HCT116 (cell line): ENCODE data around the gene PDE6B. TPM values are rescaled to one million over a fixed set of nuclear protein-coding genes. Genes with fewer than 3 reads are reported as not detected.
A peak's percentile ranks its signal among the peaks of the same experiment; 100 is the strongest.

ENCODE experiments used
- ATAC-seq: fragments of 200-7000 bp; cut with Tn5 transposase; 2 replicates; pipeline ENCODE4 v1.9.1; 2020; ENCODE audit warnings: mild to moderate bottlenecking, moderate library complexity
- BruUV-seq: library from RNA; stranded (reverse); fragments of 400-500 nt; replicated peaks from 2 replicates; lab custom pipeline; 2021; lab: Mats Ljungman, UMichigan
- CTCF ChIA-PET: fragments of 300-600 bp; sonication (Branson Sonifier 250); formaldehyde crosslinking; loops from one replicate; lab custom pipeline; 2021; ENCODE audit warnings: antibody characterized with exemption; lab: Charles Lee
- POLR2A ChIA-PET: fragments of 300-600, 350-600 bp; sonication (Branson Sonifier 250); formaldehyde crosslinking; loops from one replicate; lab custom pipeline; 2021; ENCODE audit warnings: antibody characterized with exemption; lab: Charles Lee
- RAD21 ChIA-PET, 2 experiments: fragments of 300-600 bp; sonication (Branson Sonifier 250); formaldehyde crosslinking; loops; one replicate each; lab custom pipeline; 2023; ENCODE audit warnings: low total read pairs in 2 of 2; ENCODE audit not compliant: uncharacterized antibody in 2 of 2, unreplicated experiment in 2 of 2, low non-redundant PET in 1 of 2; lab: Charles Lee
- DNase-seq: peaks from one replicate; pipeline ENCODE4 v3.0.0-alpha.2; 2010; ENCODE audit warnings: low read depth, low spot score
- H2AFZ ChIP-seq: fragments of 200-600 bp; shearing (Covaris generic), sonication (generic); 2 replicates; pipeline ENCODE4 v1.6.1; 2017; ENCODE audit warnings: low read depth, mixed run types, mixed read lengths, antibody characterized with exemption, low read length; ENCODE audit not compliant: poor library complexity, severe bottlenecking
- H3K27ac ChIP-seq: 2 replicates; pipeline ENCODE4 v1.5.1; 2012; ENCODE audit warnings: low read depth, low read length
- H3K27me3 ChIP-seq: fragments of 200-600 bp; sonication (generic); 2 replicates; pipeline ENCODE4 v1.6.1; 2016; ENCODE audit warnings: mixed run types, low read length, mixed read lengths; ENCODE audit not compliant: insufficient read depth
- H3K36me3 ChIP-seq, 2 experiments: fragments of 200-500 bp in 1 of 2; fragments of 200-600 bp in 1 of 2; sonication (Bioruptor generic) in 1 of 2; sonication (generic) in 1 of 2; 2 replicates each; pipeline versions ENCODE4 v1.5.1 to v1.6.1; 2014 to 2016; ENCODE audit warnings: low read length in 2 of 2, inconsistent platforms in 1 of 2, mixed read lengths in 1 of 2, mixed run types in 1 of 2; ENCODE audit not compliant: insufficient read depth in 2 of 2, control insufficient read depth in 1 of 2
- H3K4me1 ChIP-seq, 2 experiments: fragments of 200-600 bp in 1 of 2; sonication (generic) in 1 of 2; 2 replicates each; pipeline versions ENCODE4 v1.5.1 to v1.6.1; 2012 to 2017; ENCODE audit warnings: low read length in 2 of 2, inconsistent platforms in 1 of 2, mild to moderate bottlenecking in 1 of 2, mixed read lengths in 1 of 2, mixed run types in 1 of 2, moderate library complexity in 1 of 2; ENCODE audit not compliant: insufficient read depth in 2 of 2, control insufficient read depth in 1 of 2
- H3K4me2 ChIP-seq: fragments of 200-600 bp; sonication (generic); 2 replicates; pipeline ENCODE4 v1.6.1; 2017; ENCODE audit warnings: mixed run types, low read length, mixed read lengths
- H3K4me3 ChIP-seq, 2 experiments: fragments of 200-600 bp in 1 of 2; sonication (generic) in 1 of 2; replicated peaks in 1 of 2; 2 replicates each; pipeline ENCODE4 v1.5.1; 2011 to 2016; ENCODE audit warnings: low read length in 2 of 2, control low read depth in 1 of 2, low read depth in 1 of 2, mild to moderate bottlenecking in 1 of 2, mixed read lengths in 1 of 2, mixed run types in 1 of 2
- H3K79me2 ChIP-seq: fragments of 200-600 bp; sonication (generic); 2 replicates; pipeline ENCODE4 v1.6.1; 2017; ENCODE audit warnings: mild to moderate bottlenecking, mixed run types, low read length, moderate library complexity, mixed read lengths; ENCODE audit not compliant: insufficient read depth
- H3K9ac ChIP-seq: fragments of 200-600 bp; sonication (generic); 2 replicates; pipeline ENCODE4 v1.6.1; 2016; ENCODE audit warnings: low read length, mixed read lengths
- H3K9me2 ChIP-seq: fragments of 200-600 bp; sonication (generic), shearing (Covaris generic); 2 replicates; pipeline ENCODE4 v1.6.1; 2017; ENCODE audit warnings: mixed run types, mild to moderate bottlenecking, moderate library complexity; ENCODE audit not compliant: insufficient read depth
- H3K9me3 ChIP-seq, 2 experiments: fragments of 200-500 bp in 1 of 2; fragments of 200-600 bp in 1 of 2; sonication (Bioruptor generic) in 1 of 2; sonication (generic) in 1 of 2; 2 replicates each; pipeline ENCODE4 v1.6.1; 2014 to 2017; ENCODE audit warnings: low read length in 2 of 2, mixed read lengths in 2 of 2, inconsistent platforms in 1 of 2, low read depth in 1 of 2, mild to moderate bottlenecking in 1 of 2, mixed run types in 1 of 2, moderate library complexity in 1 of 2; ENCODE audit not compliant: control insufficient read depth in 1 of 2, insufficient read depth in 1 of 2
- H4K20me1 ChIP-seq: fragments of 200-600 bp; sonication (generic), shearing (Covaris generic); 2 replicates; pipeline ENCODE4 v1.6.1; 2017; ENCODE audit warnings: mixed run types, mild to moderate bottlenecking, moderate library complexity; ENCODE audit not compliant: insufficient read depth
- CTCF ChIP-seq, 3 experiments: fragments of 200-600 bp in 1 of 3; sonication (generic) in 1 of 3; IDR thresholded peaks in 2 of 3; conservative IDR thresholded peaks in 1 of 3; 2 replicates each; pipeline ENCODE4 v1.5.1; 2012 to 2017; ENCODE audit warnings: low read depth in 2 of 3, low read length in 2 of 3, antibody characterized with exemption in 1 of 3, borderline replicate concordance in 1 of 3, control low read depth in 1 of 3, mild to moderate bottlenecking in 1 of 3, mixed read lengths in 1 of 3, mixed run types in 1 of 3, moderate library complexity in 1 of 3; ENCODE audit not compliant: insufficient read depth in 1 of 3
- TCF7L2 ChIP-seq: IDR thresholded peaks from 2 replicates; pipeline ENCODE4 v1.7.0; 2011; ENCODE audit warnings: borderline replicate concordance, inconsistent platforms; ENCODE audit not compliant: insufficient read depth, insufficient read length; ENCODE audit errors: extremely low read depth
- intact Hi-C: fragments of 100-400 bp; cut with micrococcal nuclease; formaldehyde crosslinking; loops from 2 replicates; pipeline ENCODE4 v1.10.0; 2022
- total RNA-seq: library from RNA; stranded (reverse); gene quantifications from one replicate; pipeline ENCODE4 v1.2.1, GENCODE V29; 2021; ENCODE audit not compliant: unreplicated experiment

The PDE6B gene
- total RNA-seq, 1 experiment from 2014 or later, result not detected

- ChIA-PET POLR2A (interaction anchor here (1.0 kb wide), 1 partner anchor 10 kb away, joined by 3 read pairs; the partner anchor contains the start of genes ATP5ME and MYL5), RAD21 (interaction anchor here in 1 of 2 experiments (1.5 kb wide), 1 partner anchor 81 kb away, joined by 4 read pairs; no protein-coding TSS in a partner anchor), CTCF (interaction anchor here (0.6 to 1.7 kb wide), 4 partner anchors 8 to 81 kb away, joined by 3 to 14 read pairs (median 4); partner anchors contain the start of genes ATP5ME and MYL5)
- H3K4me3 ChIP-seq, result no peak overlapping the region
- BruUV-seq, result no TSS peak
- no peaks in the 10 kb centered on the region for H3K36me3 ChIP-seq
- peak overlapping the region; percentile 27; the same call in 1 of the 2 replicates for H3K27ac ChIP-seq
- ATAC-seq (peak; percentile 45), DNase-seq (peak; percentile 51)
- no peaks in the 10 kb centered on the region for H3K9me3 ChIP-seq
- intact Hi-C loops, result no loop called here
- H2AFZ ChIP-seq, result no peak overlapping the region
- no peaks in the 10 kb centered on the region for H3K27me3 ChIP-seq
- peaks cover 24 to 47% of the 10 kb centered on the region in 2 experiments for H3K4me1 ChIP-seq
- H3K4me2 ChIP-seq, result no peak overlapping the region
- no peaks in the 10 kb centered on the region for H4K20me1 ChIP-seq
- H3K79me2 ChIP-seq, result peaks cover 4% of the 10 kb centered on the region; the same call in 1 of the 2 replicates
- TF ChIP-seq TCF7L2 (no peak), CTCF (IDR thresholded peaks at IDR 0.05 in 2 of 3, conservative IDR thresholded peaks at IDR 0.05 in 1 of 3; ENCODE audit: borderline replicate concordance in 1 of 3, insufficient read depth in 1 of 3, low read depth in 2 of 3, low read length in 2 of 3) (peak in 2 of 3 experiments; percentile 85 to 94; a peak in 4 of 6 replicates)
- no peak overlapping the region for H3K9ac ChIP-seq
- no peaks in the 10 kb centered on the region for H3K9me2 ChIP-seq
Measured at GRCh38 chr4:683982-684622, 58.7 kb downstream of the PDE6B start.
